HG03460 (cell line): ENCODE measurements around the gene DOHH.

Experiments used
- ATAC-seq: cut with Tn5 transposase; IDR thresholded peaks from one replicate; pipeline ENCODE4 v1.9.1; 2021; ENCODE audit not compliant: unreplicated experiment

DOHH gene

GRCh38 chr19:3479834-3480215 is 20.6 kb downstream of the DOHH start:
- ATAC-seq = no peak

- ATAC-seq = no peak
These were observed 21.2 kb downstream of the DOHH start for GRCh38 chr19:3479177-3479833.

GRCh38 chr19:3478409-3479176 is 21.9 kb downstream of the DOHH start:
- no peak for ATAC-seq

DNA sequence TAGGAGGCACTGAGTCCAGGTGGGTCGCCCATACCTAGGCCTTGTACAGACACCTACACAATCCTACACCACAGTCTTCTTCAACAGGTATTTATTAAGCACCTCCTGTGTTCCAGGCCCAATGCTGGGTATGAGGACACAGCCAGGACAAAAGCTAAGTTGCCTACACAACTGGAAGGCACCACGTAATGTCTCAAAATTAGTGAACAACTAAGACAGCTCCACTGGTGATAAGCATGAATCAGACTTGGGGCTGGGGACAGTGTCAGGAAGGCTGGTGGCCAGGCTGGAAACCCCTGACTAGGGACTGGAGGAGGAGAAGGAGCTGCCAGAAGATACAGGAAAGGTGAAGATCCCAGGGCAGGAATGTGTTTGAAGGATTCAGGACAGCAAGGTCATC is 22.5 kb downstream of the DOHH start:
- no peak for ATAC-seq

DNA sequence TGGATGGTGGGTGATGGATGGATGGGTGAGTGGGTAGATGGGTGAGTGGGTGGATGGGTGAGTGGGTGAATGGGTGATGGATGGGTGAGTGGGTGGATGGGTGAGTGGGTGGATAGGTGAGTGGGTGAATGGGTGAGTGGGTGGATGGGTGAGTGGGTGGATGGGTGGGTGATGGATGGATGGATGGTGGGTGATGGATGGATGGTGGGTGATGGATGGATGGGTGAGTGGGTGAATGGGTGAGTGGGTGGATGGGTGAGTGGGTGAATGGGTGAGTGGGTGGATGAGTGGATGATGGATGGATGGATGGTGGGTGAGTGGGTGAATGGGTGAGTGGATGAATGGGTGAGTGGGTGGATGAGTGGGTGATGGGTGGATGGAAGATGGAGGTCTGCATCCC is 23.0 kb downstream of the DOHH start:
- no peak for ATAC-seq

GRCh38 chr19:3476830-3477229 is 23.6 kb downstream of the DOHH start:
- no peak for ATAC-seq

DNA sequence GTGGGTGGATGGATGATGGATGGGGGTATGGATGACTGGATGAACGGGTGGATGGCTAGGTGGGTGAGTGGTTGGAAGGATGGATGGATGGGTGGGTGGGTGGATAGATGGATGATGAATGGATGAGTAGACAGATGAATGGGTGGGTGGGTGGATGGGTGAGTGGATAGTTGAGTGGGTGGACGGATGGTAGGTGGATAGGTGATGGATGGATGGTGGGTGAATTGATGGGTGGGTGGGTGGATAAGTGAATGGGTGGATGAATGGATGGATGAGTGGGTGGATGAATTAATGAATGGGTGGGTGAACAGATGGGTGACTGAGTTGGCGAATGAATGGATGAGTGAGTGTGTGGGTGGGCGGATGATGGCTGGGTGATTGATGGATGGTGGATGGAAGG is 25.0 kb downstream of the DOHH start:
- no peak for ATAC-seq

- ATAC-seq = no peak
These were observed 25.9 kb downstream of the DOHH start for GRCh38 chr19:3474614-3475013.

GRCh38 chr19:3474010-3474409 is 26.5 kb downstream of the DOHH start:
- no peak for ATAC-seq

DNA sequence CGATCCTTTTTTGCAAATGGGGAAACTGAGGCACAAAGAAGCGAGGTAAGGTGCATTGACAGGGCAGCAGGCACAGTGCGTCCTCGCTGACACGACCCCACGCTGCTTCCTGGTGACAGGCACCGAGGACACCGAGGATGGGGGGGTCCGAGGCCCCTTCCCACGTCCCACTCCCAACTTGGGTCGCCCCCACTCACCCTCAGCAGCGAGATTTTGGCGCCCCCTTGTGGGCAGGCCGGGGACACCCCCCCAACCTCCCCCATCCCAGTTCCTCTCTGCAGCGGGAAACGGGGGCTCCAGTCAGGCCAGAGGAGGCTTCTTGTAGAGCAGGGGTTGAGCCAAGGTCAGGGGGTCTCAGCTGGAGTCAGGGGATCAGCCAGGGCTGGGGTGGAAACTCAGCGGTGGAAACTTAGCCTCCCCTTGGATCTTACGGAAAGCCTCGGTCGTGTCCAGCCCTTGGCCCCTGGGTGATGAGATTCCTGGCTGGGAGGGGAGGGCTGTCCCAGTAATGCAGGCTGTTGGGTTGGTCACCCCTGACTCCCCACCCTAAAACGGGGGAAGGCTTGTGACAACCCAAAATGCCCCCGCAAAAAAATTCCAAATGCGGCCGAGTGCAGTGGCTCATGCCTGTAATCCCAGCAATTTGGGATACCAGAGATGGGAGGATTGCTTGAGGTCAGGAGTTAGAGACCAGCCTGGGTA is 28.4 kb downstream of the DOHH start:
- ATAC-seq = no peak

GRCh38 chr19:3470500-3471128 is 29.9 kb downstream of the DOHH start:
- ATAC-seq = no peak

DNA sequence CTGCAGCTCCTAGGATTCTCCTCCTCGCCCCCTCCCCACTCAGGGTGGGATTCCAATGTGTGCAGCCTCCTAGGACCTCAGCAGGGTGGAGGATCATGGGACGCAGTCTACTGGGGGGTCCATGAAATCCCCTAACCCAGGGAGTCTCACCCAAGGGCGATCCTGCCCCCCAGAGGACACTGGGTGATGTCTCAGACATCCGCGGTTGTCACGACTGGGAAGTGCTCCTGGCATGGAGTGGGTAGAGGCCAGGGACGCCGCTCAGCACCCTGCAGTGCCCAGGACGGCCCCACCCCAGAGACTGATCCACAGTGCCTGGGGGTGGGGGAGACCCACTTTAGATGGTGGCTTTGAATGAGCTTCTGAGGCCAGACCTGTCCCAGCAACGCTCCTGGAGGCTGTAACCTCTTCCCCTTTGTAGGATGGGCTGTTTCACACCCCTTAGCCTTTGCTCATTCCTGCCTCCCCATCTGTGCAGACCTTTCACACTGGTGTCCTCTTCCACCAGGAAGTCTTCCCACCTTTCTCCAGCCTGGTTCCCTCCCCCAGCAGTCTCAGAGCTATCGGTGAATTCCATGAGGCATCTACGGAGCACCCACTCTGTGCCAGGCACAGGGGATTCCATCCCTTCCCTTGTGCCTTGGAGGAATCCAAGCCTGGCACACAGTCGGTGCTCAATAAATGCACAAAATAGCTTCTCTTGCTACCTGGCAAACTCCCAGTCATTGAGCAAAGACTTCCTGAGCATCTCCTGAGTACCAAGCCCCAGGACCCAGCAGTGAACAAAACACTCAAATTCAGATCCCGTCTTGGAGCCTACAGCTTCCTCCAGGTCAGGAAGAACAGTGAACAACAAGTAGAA is 30.6 kb downstream of the DOHH start:
- no peak for ATAC-seq

- ATAC-seq = no peak
These were observed 32.3 kb downstream of the DOHH start for GRCh38 chr19:3468211-3468610.

DNA sequence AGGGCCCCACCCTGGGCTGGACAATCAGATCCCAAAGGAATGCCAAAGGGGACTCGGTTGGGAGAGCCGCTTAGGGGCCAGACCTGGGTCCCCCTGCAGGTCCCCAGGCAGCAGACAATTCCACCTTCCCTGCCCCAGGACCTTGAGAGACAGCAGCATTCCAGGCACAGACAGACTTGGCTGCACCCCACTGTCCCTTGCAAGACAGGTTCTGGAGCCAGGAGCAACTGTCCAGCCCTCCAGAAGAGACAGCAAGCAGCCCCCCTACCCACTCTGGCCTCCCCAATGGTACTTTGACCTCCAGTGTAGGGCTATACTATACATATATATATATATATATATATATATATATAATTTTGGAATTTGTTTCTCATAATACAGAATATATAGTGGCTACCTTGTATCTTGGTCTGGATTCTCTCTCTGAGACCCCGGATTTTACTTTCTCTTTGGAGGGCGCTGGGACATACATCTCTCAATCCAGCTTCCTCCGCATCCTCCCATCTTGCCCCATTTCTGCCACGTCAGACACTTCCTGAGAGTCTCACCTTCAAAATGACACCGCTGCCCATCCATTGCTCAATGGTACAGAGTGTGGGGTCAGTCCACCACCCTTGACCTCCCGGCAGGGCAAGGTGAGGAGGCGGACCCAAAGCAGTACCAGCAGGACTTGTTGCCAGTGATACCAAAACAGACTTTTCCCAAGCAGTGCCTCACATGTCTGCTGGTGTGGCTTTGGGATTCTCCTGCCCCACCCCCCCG is 32.9 kb downstream of the DOHH start:
- ATAC-seq = no peak

- ATAC-seq = no peak
These were observed 33.8 kb downstream of the DOHH start for GRCh38 chr19:3466635-3467034.

GRCh38 chr19:3465552-3465951 is 34.9 kb downstream of the DOHH start:
- no peak for ATAC-seq

- no peak for ATAC-seq
These were observed 35.8 kb downstream of the DOHH start for GRCh38 chr19:3464587-3465235.

GRCh38 chr19:3463714-3464586 is 36.5 kb downstream of the DOHH start:
- ATAC-seq = no peak
